Gastroesophageal sphincter (tissue), 3 donors: ENCODE data around the gene FARS2.

ENCODE experiments used
- EP300 ChIP-seq: sonication (generic); formaldehyde crosslinking; IDR thresholded peaks from one replicate; pipeline ENCODE4 v1.6.1; 2017; ENCODE audit warnings: antibody characterized with exemption, mild to moderate bottlenecking
- POLR2A ChIP-seq, 2 donors: fragments of 450-650 bp; IDR thresholded peaks; one replicate each; pipeline ENCODE4 v1.6.1; 2017; ENCODE audit warnings: antibody characterized with exemption in 2 of 2, mild to moderate bottlenecking in 2 of 2, moderate library complexity in 1 of 2
- POLR2AphosphoS5 ChIP-seq: sonication (generic); formaldehyde crosslinking; IDR thresholded peaks from one replicate; pipeline ENCODE4 v1.6.1; 2017; ENCODE audit warnings: antibody characterized with exemption
- TF ChIP-seq, protein P1 (sequence below), 4 experiments: fragments of 200-600 bp in 2 of 4; fragments of 450-650 bp in 2 of 4; sonication (generic) in 1 of 4; IDR thresholded peaks; one replicate each; pipeline ENCODE4 v1.5.1; 2017 to 2019; ENCODE audit warnings: antibody characterized with exemption in 4 of 4, mild to moderate bottlenecking in 2 of 4, moderate library complexity in 2 of 4

DNA sequence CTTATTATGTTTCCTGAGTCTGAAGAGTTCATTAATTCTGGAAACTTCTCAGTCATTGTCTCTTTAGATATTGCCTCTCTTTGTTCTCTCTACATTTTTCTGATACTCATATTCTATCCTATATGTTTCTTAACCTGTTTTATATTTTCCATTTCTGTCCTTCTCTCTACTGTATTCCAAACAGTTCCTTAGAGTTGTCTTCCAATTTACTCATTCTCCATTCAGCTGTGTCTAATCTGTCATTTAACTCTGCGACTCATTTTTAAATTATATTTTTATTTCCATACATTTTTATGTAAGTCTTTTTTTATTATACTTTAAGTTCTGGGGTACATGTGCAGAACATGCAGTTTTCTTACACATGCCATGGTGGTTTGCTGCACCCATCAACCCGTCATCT, 493.6 kb downstream of the FARS2 start:
- TF ChIP-seq POLR2A (IDR thresholded peaks at IDR 0.05) (no peak), EP300 (no peak), POLR2AphosphoS5 (no peak)
- TF ChIP-seq, protein P1, sequence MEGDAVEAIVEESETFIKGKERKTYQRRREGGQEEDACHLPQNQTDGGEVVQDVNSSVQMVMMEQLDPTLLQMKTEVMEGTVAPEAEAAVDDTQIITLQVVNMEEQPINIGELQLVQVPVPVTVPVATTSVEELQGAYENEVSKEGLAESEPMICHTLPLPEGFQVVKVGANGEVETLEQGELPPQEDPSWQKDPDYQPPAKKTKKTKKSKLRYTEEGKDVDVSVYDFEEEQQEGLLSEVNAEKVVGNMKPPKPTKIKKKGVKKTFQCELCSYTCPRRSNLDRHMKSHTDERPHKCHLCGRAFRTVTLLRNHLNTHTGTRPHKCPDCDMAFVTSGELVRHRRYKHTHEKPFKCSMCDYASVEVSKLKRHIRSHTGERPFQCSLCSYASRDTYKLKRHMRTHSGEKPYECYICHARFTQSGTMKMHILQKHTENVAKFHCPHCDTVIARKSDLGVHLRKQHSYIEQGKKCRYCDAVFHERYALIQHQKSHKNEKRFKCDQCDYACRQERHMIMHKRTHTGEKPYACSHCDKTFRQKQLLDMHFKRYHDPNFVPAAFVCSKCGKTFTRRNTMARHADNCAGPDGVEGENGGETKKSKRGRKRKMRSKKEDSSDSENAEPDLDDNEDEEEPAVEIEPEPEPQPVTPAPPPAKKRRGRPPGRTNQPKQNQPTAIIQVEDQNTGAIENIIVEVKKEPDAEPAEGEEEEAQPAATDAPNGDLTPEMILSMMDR (IDR thresholded peaks at IDR 0.05): no peak
